NCI-H2196 treated with DMSO at 0.1 percent for 48 hours (cell line): ENCODE results near the gene MRPS15.

Experiments used
- DNase-seq: peaks from one replicate; lab custom pipeline; 2025; ENCODE audit not compliant: unreplicated experiment; lab: John Stamatoyannopoulos, UW

The MRPS15 gene

GRCh38 chr1:36421649-36422048 is 42.5 kb downstream of the MRPS15 start:
- no peak for DNase-seq

DNA sequence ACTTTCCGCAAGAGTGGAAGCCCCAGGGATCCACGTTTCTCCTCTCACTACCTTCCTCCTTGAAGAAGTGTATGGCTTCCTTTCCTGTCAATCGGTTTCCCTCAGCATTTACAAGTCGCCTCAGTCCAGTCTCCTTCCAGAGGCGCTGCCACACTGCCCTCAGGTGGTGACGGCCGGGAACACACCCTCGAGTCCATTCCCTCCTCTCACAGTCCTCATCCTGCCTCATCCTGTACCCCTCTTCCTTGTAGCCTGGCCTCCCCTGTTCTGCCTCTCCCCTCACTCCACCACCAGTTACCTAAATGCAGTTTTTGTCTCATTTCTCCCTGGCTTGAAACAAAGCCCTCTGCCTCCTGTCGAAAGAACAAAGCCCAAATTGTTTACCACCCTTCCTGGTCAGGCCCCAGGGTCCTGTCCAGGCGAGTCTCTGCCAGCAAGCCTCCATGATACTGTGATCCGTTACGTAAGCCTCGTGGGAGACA is 43.3 kb downstream of the MRPS15 start:
- peak; percentile 52 for DNase-seq

- no peak for DNase-seq
Measured at GRCh38 chr1:36420409-36420808, 43.8 kb downstream of the MRPS15 start.

- DNase-seq: no peak
Measured at GRCh38 chr1:36419569-36419968, 44.6 kb downstream of the MRPS15 start.

DNA sequence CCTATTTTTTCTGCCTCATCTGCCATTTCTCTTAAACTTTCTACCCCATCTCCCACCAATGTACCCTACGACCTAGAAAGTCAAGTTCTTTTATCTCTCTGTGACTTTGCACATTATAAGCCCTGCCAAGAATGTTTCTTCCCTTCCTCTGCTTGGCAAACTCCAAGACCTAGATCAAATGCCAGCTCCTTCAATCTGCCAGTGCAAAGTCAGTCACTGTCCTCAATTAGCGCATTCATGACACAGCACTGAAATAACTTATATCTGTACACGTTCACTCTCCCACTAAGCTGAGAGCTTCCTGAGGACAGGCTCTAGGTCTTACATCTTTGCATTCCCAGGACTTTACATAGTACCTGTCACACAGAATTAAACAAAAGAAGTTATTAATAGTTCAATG is 45.0 kb downstream of the MRPS15 start:
- DNase-seq: no peak

DNA sequence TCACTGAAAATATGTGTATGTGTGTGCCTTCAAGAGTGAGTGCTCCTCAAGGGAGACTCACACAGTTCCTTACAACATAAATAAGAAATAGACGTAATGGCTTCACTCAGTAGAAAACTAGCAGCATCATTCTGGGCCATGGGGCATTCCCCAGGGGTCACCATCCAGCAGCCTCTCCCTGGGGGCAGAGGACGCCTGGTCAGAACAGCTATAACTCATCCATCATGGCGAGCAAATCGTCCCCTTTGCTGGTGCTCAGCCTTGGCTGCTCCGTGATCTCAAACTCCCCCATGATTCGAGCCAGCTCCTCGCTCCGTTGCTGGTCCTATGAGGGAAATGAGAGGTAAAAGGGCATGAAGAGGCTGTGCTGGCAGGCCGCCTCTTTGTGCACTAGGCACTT is 46.3 kb downstream of the MRPS15 start:
- no peak for DNase-seq

DNA sequence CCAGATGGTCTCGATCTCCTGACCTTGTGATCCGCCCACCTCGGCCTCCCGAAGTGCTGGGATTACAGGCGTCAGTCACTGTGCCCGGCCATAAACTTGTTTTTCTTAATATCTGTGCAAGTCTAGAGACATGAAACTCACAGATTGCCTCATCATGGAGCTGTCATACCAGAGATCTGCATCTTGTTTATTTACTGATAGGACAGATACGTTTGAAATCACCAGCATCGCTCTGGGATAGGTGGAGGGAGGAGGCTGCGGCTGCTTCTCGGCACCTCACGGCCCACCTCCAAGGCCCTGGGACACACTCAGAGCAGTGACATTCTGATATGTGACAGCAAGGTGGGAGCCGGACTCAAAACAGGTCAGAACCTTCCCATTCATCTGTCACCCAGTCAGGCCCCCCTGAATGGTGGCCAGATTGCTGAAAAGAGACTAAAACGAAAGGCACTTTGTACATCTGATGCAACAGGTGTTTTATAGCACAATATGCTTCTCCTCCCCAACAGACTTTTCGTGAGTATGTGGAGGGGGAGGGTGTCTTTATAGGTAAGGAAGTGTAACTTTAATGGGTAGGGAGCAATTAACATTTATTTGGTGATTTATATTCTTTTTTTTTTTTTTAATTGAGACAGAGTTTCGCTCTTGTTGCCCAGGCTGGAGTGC is 48.4 kb downstream of the MRPS15 start:
- DNase-seq: no peak

DNA sequence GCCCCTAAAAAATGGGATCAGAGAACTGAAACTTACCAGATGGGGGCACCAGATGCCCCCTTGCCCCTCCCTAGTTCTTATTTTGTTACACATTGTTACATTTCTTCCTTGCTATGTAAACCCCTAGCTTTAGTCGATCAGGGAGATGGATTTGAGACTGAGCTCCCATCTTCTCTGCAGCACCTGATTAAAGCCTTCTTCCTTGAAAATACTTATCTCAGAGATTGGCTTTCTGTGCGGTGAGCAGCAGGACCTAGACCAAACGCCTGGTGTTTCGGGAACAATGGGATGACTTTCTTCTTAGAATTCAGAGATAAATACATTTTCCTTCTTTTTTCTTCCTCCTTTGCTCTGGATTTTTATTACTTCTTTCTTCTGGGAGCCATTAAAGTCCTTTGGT is 49.8 kb downstream of the MRPS15 start:
- DNase-seq: no peak

- peak; percentile 6 for DNase-seq
Measured at GRCh38 chr1:36411674-36412648, 52.2 kb downstream of the MRPS15 start.

DNA sequence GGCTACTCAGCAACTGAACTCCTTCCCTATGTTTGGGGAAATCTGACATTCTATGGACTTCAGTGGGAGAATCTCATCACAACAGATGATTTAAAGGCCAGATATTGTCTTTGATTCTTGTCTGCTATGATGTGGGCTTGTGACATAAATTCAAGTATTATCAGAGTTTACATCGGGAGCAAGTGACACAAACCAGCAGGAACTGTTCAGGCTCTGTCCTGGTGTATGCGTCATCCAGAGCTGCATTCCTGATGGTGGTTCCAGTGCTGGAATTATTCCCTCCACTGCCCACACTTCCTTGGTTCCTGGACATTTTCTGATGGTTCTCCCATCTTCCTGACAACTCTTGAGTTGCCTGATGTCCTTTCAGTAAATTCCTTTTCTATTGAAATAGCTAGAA is 55.7 kb downstream of the MRPS15 start:
- no peak for DNase-seq

DNA sequence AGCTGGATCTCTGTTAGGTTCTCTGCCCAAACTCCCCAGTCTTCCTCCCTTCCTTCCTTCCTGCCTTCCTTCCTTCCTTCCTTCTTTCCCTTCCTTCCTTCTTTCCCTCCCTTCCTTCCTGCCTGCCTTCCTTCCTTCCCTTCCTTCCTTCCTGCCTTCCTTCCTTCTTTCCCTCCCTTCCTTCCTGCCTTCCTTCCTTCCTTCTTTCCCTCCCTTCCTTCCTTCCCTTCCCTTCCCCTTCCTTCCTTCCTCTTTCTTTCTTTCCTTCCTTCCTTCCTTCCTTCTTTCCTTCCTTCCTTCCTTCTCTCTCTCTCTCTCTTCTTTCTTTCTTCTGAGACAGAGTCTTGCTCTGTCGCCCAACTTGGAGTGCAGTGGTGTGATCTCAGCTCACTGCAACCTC is 57.7 kb downstream of the MRPS15 start:
- no peak for DNase-seq
